Keratinocyte (primary cell): ENCODE data around the gene ZMIZ1. TPM values are rescaled to one million over a fixed set of nuclear protein-coding genes. Genes with fewer than 3 reads are reported as not detected.

ENCODE experiments used
- DNase-seq: peaks from one replicate; pipeline ENCODE4 v3.0.0-alpha.2; 2011; ENCODE audit warnings: low read depth, missing footprints, low spot score
- FAIRE-seq: peaks from 2 replicates; lab custom pipeline; 2011; peaks lifted over from hg19 to GRCh38; lab: Jason Lieb, UNC
- H2AFZ ChIP-seq: 2 replicates; pipeline ENCODE4 v1.6.0; 2012; ENCODE audit warnings: low read length, control low read depth, inconsistent platforms; ENCODE audit not compliant: control insufficient read depth
- H3K27ac ChIP-seq: 2 replicates; pipeline ENCODE4 v1.5.1; 2011; ENCODE audit warnings: low read length; ENCODE audit not compliant: control insufficient read depth, insufficient read depth
- H3K27me3 ChIP-seq: 3 replicates; pipeline ENCODE4 v1.6.0; 2011; ENCODE audit warnings: low read length; ENCODE audit not compliant: control insufficient read depth, insufficient read depth; ENCODE audit errors: extremely low read depth
- H3K36me3 ChIP-seq, 2 experiments: 2 replicates in 1 of 2; 3 replicates in 1 of 2; pipeline ENCODE4 v1.5.1; 2011; ENCODE audit warnings: low read length in 2 of 2, mild to moderate bottlenecking in 1 of 2; ENCODE audit not compliant: control insufficient read depth in 2 of 2, insufficient read depth in 2 of 2; ENCODE audit errors: extremely low read depth in 1 of 2
- H3K4me1 ChIP-seq: 3 replicates; pipeline ENCODE4 v1.5.1; 2011; ENCODE audit warnings: low read length; ENCODE audit not compliant: control insufficient read depth, insufficient read depth; ENCODE audit errors: extremely low read depth
- H3K4me2 ChIP-seq: 3 replicates; pipeline ENCODE4 v1.6.0; 2011; ENCODE audit warnings: low read depth, low read length; ENCODE audit not compliant: control insufficient read depth, insufficient read depth; ENCODE audit errors: extremely low read depth
- H3K4me3 ChIP-seq, 3 experiments: fragments of 200-600 bp in 1 of 3; sonication (generic) in 1 of 3; 2 replicates in 2 of 3; 3 replicates in 1 of 3; pipeline ENCODE4 v1.5.1; 2011 to 2016; ENCODE audit warnings: low read length in 3 of 3, mild to moderate bottlenecking in 3 of 3, control low read depth in 2 of 3, inconsistent platforms in 1 of 3, low read depth in 1 of 3, mixed read lengths in 1 of 3, mixed run types in 1 of 3, moderate library complexity in 1 of 3; ENCODE audit not compliant: control insufficient read depth in 2 of 3, insufficient read depth in 2 of 3; ENCODE audit errors: extremely low read depth in 1 of 3
- H3K79me2 ChIP-seq: 2 replicates; pipeline ENCODE4 v1.6.0; 2012; ENCODE audit warnings: low read length; ENCODE audit not compliant: control insufficient read depth, insufficient read depth
- H3K9ac ChIP-seq: 3 replicates; pipeline ENCODE4 v1.6.0; 2011; ENCODE audit warnings: low read length; ENCODE audit not compliant: control insufficient read depth, insufficient read depth; ENCODE audit errors: extremely low read depth
- H3K9me1 ChIP-seq: 3 replicates; pipeline ENCODE4 v1.6.0; 2011; ENCODE audit warnings: low read length; ENCODE audit not compliant: control insufficient read depth, insufficient read depth; ENCODE audit errors: extremely low read depth
- H3K9me3 ChIP-seq: 2 replicates; pipeline ENCODE4 v1.5.1; 2012; ENCODE audit warnings: low read depth, low read length; ENCODE audit not compliant: control insufficient read depth
- H4K20me1 ChIP-seq: 3 replicates; pipeline ENCODE4 v1.6.0; 2011; ENCODE audit warnings: low read length; ENCODE audit not compliant: control insufficient read depth, insufficient read depth; ENCODE audit errors: extremely low read depth
- EZH2 ChIP-seq: IDR thresholded peaks from one replicate; pipeline ENCODE4 v1.6.1; 2012; ENCODE audit warnings: inconsistent platforms, mild to moderate bottlenecking, low read length, moderate library complexity
- dilution Hi-C: fragments of 300-500 bp; cut with MboI; formaldehyde crosslinking; loops from one replicate; pipeline ENCODE4 v1.7.0; 2020; ENCODE audit warnings: low sequenced_read_pairs; ENCODE audit not compliant: extremely low pct_ligation_motif_present
- polyA plus RNA-seq, 5 experiments: library from polyadenylated mRNA; depleted of rRNA in 3 of 5; stranded (reverse) in 3 of 5; stranded (forward) in 1 of 5; unstranded in 1 of 5; fragments of >200 nt; gene quantifications; 1 replicate in 1 of 5; 2 replicates in 3 of 5; 3 replicates in 1 of 5; pipeline versions ENCODE4 v1.2.1 to v1.2.3, GENCODE V29; 2011 to 2012; ENCODE audit warnings: missing spikeins in 2 of 5, low read depth in 1 of 5, low replicate concordance in 1 of 5
- TF ChIP-seq, protein P1 (sequence below), 3 experiments: IDR thresholded peaks in 1 of 3; conservative IDR thresholded peaks in 1 of 3; optimal IDR thresholded peaks in 1 of 3; 2 replicates in 2 of 3; 3 replicates in 1 of 3; pipeline versions ENCODE3 to v1.5.1; 2011; ENCODE audit warnings: low read length in 3 of 3, mild to moderate bottlenecking in 3 of 3, moderate library complexity in 2 of 3, control low read depth in 1 of 3, inconsistent platforms in 1 of 3; ENCODE audit not compliant: insufficient read depth in 2 of 3; ENCODE audit errors: extremely low read depth in 1 of 3

ZMIZ1 gene
- polyA plus RNA-seq, 1 donor (not counting 4 experiments of a cell fraction or from before 2014, with no cell fraction given) = 1.8 TPM

DNA sequence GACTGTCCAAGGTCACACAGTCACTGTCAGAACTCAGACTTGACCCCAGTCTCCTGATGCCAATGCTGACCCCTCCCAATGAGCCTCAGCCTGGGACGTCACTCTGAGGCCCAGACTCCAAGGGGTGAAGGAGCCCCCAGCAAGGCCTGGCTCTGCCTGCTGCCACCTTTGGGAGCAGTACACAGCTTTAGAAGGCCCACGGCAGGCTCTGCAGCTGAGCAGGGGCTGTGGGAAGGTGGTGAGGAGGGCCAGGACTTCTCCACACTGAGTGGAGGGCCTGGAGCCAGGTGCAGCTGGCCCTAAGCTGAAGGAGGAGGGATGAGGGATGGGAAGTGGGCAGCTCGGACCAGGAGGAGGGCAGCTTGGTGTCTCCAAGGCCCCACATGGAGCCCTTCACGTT, 23.9 kb upstream of the ZMIZ1 start:
- TF ChIP-seq EZH2 = no peak
- no peaks in the 10 kb centered on the region for H3K9me3 ChIP-seq
- H3K4me1 ChIP-seq = no peaks in the 10 kb centered on the region
- H3K79me2 ChIP-seq = no peaks in the 10 kb centered on the region
- H3K4me3 ChIP-seq = no peak overlapping the region
- FAIRE-seq (no peak), DNase-seq (no peak)
- peaks cover 20% of the 10 kb centered on the region for H3K27me3 ChIP-seq
- H3K9ac ChIP-seq = no peak overlapping the region
- no peaks in the 10 kb centered on the region for H3K36me3 ChIP-seq
- H4K20me1 ChIP-seq = no peaks in the 10 kb centered on the region
- no peaks in the 10 kb centered on the region for H3K9me1 ChIP-seq
- no peak overlapping the region for H2AFZ ChIP-seq
- no peak overlapping the region for H3K27ac ChIP-seq
- dilution Hi-C loops = no loop called here
- H3K4me2 ChIP-seq = no peak overlapping the region

DNA sequence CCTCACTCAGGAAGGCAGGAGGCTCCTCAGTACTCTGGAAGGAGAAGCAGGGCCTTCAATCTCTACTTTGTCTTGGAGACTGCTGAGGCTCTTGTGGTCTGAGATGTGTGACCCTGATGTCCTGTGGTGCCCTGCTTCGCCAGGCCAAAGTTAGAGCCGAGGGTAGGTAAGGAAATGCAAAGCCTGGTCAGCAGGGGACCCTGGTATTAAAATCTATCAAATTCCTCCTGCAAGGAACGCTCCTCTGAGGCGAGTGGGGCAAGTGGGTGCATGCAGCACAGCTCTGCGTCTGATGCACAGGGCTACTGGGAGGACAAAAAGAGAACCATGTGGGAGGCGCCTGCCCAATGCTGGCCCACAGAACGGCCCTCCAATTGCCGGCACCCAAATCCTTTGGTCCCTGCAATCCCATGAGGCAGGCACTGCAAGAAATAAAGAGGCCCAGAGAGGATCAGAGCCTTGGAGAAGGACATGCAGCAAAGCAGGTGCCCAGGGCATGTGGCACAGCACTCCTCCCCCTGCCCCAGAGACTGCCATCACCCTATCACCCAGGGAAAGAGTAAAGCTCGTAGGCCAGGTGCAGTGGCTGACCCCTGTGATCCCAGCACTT, 23.1 kb upstream of the ZMIZ1 start:
- dilution Hi-C loops = no loop called here
- FAIRE-seq (no peak), DNase-seq (no peak)

More for the DNA sequence above, 23.1 kb upstream of the ZMIZ1 start:
- no peaks in the 10 kb centered on the region for H3K9me1 ChIP-seq
- no peak overlapping the region for H3K27ac ChIP-seq
- H4K20me1 ChIP-seq = no peaks in the 10 kb centered on the region
- no peaks in the 10 kb centered on the region for H3K9me3 ChIP-seq
- no peak overlapping the region for H2AFZ ChIP-seq
- peaks cover 20% of the 10 kb centered on the region for H3K27me3 ChIP-seq
- H3K4me3 ChIP-seq = no peak overlapping the region
- H3K79me2 ChIP-seq = no peaks in the 10 kb centered on the region
- no peaks in the 10 kb centered on the region for H3K36me3 ChIP-seq
- peaks cover under 1% of the 10 kb centered on the region for H3K4me1 ChIP-seq
- no peak overlapping the region for H3K9ac ChIP-seq
- H3K4me2 ChIP-seq = no peak overlapping the region
- no peak for TF ChIP-seq EZH2
- TF ChIP-seq, protein P1, sequence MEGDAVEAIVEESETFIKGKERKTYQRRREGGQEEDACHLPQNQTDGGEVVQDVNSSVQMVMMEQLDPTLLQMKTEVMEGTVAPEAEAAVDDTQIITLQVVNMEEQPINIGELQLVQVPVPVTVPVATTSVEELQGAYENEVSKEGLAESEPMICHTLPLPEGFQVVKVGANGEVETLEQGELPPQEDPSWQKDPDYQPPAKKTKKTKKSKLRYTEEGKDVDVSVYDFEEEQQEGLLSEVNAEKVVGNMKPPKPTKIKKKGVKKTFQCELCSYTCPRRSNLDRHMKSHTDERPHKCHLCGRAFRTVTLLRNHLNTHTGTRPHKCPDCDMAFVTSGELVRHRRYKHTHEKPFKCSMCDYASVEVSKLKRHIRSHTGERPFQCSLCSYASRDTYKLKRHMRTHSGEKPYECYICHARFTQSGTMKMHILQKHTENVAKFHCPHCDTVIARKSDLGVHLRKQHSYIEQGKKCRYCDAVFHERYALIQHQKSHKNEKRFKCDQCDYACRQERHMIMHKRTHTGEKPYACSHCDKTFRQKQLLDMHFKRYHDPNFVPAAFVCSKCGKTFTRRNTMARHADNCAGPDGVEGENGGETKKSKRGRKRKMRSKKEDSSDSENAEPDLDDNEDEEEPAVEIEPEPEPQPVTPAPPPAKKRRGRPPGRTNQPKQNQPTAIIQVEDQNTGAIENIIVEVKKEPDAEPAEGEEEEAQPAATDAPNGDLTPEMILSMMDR (optimal IDR thresholded peaks at IDR 0.05 in 1 of 3, IDR thresholded peaks at IDR 0.05 in 1 of 3, conservative IDR thresholded peaks at IDR 0.05 in 1 of 3; ENCODE audit: extremely low read depth in 1 of 3, insufficient read depth in 2 of 3, low read length in 3 of 3) = no peak
